COLO668 (cell line): ENCODE data around the gene PAK5.

ENCODE experiments used
- DNase-seq: peaks from one replicate; lab custom pipeline; 2025; ENCODE audit not compliant: unreplicated experiment; lab: John Stamatoyannopoulos, UW

Gene PAK5

GRCh38 chr20:9581509-9581908, 257.4 kb downstream of the PAK5 start:
- no peak for DNase-seq

- no peak for DNase-seq
These were observed 260.3 kb downstream of the PAK5 start for GRCh38 chr20:9578594-9578993.

- no peak for DNase-seq
These were observed 261.5 kb downstream of the PAK5 start for GRCh38 chr20:9577397-9577796.

DNA sequence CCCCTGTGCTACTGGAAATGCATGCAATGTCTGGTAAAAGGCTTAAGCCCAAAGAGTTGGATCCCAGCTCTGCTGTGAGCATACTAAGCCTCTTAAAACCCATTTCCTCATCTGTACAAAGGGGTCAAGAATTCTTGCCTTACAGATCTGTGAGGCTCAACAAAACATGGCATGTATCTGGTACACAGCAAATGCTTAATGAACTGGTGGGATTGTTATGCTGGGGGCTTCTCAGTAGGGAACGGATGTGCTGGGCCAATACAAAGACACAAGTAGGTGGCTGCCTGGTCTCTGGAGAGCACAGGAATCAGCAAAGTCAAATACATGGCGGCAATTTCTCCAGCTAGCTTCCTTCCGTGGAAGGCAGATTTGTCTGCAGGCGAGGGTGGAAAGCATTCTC, 262.2 kb downstream of the PAK5 start:
- no peak for DNase-seq

GRCh38 chr20:9575836-9576235, 263.0 kb downstream of the PAK5 start:
- no peak for DNase-seq

DNA sequence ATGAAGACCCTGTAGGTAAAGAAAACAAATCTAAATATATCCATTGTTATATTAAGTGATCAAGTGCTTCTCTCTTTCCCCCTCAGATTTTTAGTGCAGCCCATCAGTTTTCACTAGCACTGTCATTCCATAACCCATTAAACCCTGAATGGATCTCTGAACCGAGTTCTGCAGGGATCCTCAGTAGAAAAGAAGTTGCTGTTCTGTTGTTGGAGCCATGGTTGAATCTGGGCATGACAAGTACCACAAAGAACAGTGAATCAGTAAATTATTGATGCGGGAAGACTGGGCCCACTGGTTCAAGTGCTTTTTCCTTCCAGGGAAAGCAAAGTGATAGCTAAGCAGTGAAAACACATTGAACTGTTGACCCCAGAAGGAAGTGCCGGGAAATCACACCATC, 264.1 kb downstream of the PAK5 start:
- no peak for DNase-seq

GRCh38 chr20:9574181-9574580, 264.7 kb downstream of the PAK5 start:
- DNase-seq, result no peak

DNA sequence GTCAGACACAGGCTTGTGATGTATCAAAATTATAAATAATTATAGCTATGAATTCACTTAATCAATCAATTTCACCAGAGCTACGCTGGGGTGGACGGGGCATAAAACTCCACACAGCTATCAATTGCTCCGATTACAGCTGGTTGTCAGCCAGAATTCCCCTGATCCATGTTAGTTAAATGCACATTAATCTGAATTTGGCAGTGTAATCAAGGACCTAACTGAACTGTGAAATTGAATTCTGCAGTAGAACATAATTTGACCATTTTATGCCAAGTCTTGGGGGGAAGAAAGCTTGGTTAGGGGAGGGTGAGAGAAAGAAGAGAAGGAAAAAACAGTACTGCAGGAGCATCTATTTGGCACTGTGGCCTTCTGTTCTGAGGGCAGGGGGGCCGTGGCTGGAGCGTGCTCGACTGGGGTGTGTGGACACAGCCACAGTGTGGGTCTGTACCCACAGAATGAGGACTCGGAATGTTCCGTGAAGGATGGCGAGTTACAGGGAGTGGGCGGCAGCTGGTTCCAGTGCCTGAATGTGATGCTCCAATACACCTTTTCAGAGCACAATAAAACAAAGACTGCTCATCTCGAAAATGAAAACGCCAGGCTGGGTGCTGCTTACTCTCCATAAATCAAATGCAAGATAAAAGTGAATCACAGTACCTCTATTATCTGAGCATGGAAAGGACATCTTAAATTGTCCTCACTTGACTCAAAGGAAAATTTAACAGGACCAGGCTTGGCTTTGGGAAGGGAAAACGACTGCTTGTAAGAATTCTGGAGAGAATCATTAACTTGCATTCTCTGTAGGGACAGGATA, 265.3 kb downstream of the PAK5 start:
- DNase-seq, result no peak

DNA sequence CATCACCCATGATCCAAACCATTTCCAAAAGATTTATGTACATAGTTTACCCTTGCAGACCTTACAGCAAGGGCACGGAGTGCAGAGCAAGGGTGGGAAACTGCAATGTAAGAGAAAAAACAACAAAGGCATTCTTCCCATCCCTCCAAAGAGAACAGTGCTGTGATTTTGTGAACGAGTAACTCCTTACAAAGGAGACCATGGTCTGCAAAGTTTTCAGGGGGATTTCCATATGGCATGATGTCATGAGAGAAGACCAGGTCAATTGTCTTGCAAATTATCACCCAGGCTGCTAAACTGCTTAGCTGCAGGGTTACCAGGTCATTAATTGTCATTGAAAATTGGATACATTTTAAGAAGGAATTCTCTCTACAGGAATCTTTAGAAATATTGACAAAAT, 266.2 kb downstream of the PAK5 start:
- no peak for DNase-seq

- no peak for DNase-seq
These were observed 267.1 kb downstream of the PAK5 start for GRCh38 chr20:9571783-9572182.

- DNase-seq, result no peak
These were observed 268.3 kb downstream of the PAK5 start for GRCh38 chr20:9570612-9571011.

- no peak for DNase-seq
These were observed 271.9 kb downstream of the PAK5 start for GRCh38 chr20:9566977-9567376.

DNA sequence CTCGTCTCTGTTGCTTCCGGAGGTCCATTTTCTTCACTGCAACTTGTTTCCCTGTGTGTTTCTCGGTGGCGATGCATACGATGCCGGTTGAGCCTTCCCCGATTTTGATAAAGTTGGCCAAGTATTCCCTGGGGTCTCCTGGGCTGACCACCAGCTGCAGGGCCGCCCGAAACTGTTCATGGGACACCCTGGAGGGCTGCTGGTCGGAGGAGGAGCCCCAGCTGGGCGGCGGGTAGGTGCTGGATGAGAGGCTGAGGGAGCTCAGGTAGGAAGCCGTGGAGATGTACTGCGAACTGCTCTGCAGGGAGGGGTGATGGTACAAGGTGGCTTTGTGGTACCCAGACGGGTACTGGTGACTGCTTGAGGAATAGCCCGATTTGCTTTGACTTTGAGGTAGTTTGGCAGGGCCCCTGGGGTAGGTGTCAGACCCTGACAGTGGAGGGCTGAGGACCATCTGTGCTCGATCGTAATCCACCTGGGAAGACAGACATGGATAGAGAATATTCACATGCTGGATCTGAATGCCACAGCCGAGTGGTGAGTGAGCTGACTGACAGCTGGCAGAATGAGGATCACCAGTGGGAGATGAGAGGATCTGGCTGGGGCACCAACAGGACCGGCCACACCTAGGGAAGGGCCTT, 272.8 kb downstream of the PAK5 start:
- no peak for DNase-seq

- no peak for DNase-seq
These were observed 281.5 kb downstream of the PAK5 start for GRCh38 chr20:9557411-9557810.

- no peak for DNase-seq
These were observed 283.1 kb downstream of the PAK5 start for GRCh38 chr20:9555781-9556180.

GRCh38 chr20:9551808-9552550, 286.9 kb downstream of the PAK5 start:
- DNase-seq, result no peak

DNA sequence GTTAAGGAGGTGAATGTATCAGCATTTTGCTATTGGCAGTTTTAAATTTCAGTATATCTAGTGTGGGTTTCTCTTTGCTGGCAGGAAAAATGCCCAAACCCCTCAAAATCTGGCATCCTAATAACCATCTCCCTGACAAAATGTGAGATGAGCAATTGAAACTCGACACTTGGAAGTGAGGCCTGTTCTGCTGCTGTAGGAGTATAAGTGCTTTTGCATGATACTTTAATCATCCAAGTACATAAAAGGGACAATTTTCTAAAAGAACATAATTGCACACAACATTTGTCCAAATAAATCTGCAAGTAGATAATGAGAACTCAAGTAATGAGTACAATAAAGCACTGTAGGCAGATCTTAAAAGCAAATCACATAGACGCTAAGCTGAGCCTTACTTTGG, 288.0 kb downstream of the PAK5 start:
- DNase-seq, result no peak

GRCh38 chr20:9550283-9550682, 288.6 kb downstream of the PAK5 start:
- no peak for DNase-seq

DNA sequence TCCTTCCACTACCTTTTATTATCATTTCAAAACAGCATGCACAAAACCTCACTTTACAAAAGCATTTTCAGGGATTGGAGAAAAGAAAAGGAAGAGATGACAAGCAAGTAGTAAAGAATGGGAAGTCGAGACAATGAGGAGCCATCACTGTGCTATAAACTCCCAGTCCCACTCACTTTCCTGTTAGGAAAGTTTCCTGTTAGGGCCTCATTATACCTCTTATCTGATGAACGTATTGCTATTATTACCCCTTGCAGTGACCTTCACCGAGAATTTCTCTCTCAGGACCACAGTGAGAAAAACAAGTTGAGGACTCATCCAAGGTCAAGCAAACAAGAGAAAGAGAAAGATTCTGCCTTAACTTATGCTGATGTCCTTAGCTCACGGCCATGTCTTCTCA, 295.7 kb downstream of the PAK5 start:
- no peak for DNase-seq

DNA sequence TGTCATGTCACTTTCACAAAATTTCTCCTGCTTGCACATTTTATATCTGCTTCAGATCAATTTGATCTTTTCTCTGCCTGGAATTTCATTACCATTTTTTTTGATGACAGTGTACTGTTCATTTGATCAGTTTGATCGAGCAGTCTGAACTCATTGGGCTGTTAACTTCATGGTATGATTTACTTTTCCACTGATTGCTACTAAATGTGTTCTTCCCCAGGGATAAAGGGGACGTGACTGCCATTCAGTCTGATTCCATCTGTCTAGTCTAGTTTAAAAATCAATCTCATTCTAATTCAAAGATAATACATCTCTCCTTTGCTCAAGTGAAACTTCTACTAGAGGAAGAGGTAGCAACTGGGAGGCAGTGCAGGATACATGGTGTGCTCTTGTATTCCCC, 303.4 kb downstream of the PAK5 start:
- no peak for DNase-seq

- DNase-seq, result no peak
These were observed 304.9 kb downstream of the PAK5 start for GRCh38 chr20:9534025-9534424.
